ENCODE data around the gene NOTCH4. TPM values are rescaled to one million over a fixed set of nuclear protein-coding genes. Genes with fewer than 3 reads are reported as not detected.

The NOTCH4 gene
- total RNA-seq, 1 experiment from 2014 or later = 2.3 TPM

DNA sequence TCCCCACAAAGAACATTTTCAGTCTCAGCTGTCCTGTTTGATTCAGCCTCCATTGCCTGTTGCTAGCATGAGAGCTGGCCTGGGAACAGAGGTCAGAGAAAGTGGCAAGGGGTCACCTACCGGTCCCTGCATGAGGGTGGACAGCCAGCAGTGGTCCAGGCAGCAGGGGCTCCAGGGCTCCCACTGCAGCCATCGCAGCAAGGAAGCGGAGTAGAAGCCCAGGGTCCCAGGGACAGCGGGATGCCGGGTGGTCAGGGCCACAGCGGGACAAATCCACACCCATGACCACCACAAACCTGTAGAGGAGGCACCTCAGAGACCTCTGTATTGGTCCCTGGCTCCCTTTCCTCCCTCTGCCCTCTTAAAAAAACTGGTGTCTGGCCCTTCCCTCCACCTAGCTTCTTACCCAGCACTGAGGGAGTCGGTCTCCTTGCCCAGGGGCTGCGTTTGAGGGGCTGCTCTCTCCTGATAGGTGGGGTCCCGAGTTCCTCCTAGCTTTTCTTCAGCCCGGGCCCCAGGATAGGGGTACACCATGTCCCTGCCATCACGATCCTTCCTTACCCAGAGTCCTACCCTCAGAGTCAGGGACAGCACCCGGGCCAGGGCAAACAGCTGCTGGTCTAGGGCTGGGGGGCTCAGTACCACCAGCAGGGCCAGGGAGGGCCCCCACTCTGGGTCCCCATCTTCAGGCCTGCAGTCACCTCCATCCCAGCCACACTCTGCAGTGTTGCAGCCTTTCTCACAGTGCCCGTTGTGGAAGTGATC is 23.0 kb downstream of the NOTCH4 start:
- Histone ChIP-seq H3K4me2 (ENCODE audit: insufficient read depth, insufficient read length, low read length) (no peak overlapping the region), H4K20me1 (ENCODE audit: control insufficient read depth, insufficient read depth, insufficient read length) (no peaks in the 10 kb centered on the region), H3K27ac (ENCODE audit: insufficient read length, low read depth, low read length) (no peak overlapping the region), H2BK120ac (ENCODE audit: low read depth, low read length, poor library complexity, severe bottlenecking) (no peak overlapping the region), H2BK5ac (ENCODE audit: insufficient read length, low read length) (no peak overlapping the region), H2BK15ac (ENCODE audit: low read depth, low read length) (no peak overlapping the region), H3K23me2 (ENCODE audit: insufficient read length, low read depth, low read length, poor library complexity, severe bottlenecking) (peaks cover 4% of the 10 kb centered on the region), H3K9ac (ENCODE audit: extremely low read depth, insufficient read length, low read length) (no peak overlapping the region), H4K91ac (ENCODE audit: insufficient read length, low read depth, low read length) (no peak overlapping the region), H3K23ac (ENCODE audit: insufficient read length, low read depth, low read length) (no peak overlapping the region), H3K4me1 (ENCODE audit: insufficient read depth, low read length) (no peaks in the 10 kb centered on the region; the same call in 1 of the 2 replicates), H3T11ph (ENCODE audit: low read length) (no peak overlapping the region), H3K79me1 (ENCODE audit: insufficient read depth, low read depth, low read length, poor library complexity, severe bottlenecking) (no peaks in the 10 kb centered on the region), H3K14ac (ENCODE audit: insufficient read depth, low read length) (no peak overlapping the region), H2BK12ac (ENCODE audit: insufficient read length, low read depth, low read length) (no peak overlapping the region), H2AK5ac (ENCODE audit: insufficient read length, low read length) (no peak overlapping the region), H4K5ac (ENCODE audit: insufficient read length, low read depth, low read length) (no peak overlapping the region), H3K9me3 (ENCODE audit: control insufficient read depth, low read depth, low read length) (no peaks in the 10 kb centered on the region), H3K4ac (ENCODE audit: low read depth, low read length) (no peak overlapping the region), H3K27me3 (ENCODE audit: insufficient read depth, low read length) (no peaks in the 10 kb centered on the region), H3K18ac (ENCODE audit: insufficient read length, low read depth, low read length) (no peak overlapping the region), H4K8ac (replicated peaks; ENCODE audit: insufficient read length, low read depth, low read length) (no peak overlapping the region), H3K79me2 (ENCODE audit: insufficient read depth, low read length) (no peaks in the 10 kb centered on the region), H2BK20ac (ENCODE audit: low read depth, low read length, poor library complexity, severe bottlenecking) (no peak overlapping the region), H2AFZ (ENCODE audit: low read length) (no peak overlapping the region), H3K56ac (ENCODE audit: insufficient read length, low read depth, low read length) (no peak overlapping the region)
- DNase-seq = no peak
- Mint-ChIP-seq H3K36me3 (ENCODE audit: insufficient read depth in 1 of 3, low read depth in 3 of 3) (no peaks in the 10 kb centered on the region), H3K27ac (no peak overlapping the region), H3K9me3 (no peaks in the 10 kb centered on the region), H3K4me1 (peaks cover 6 to 11% of the 10 kb centered on the region in 2 experiments), H3K27me3 (ENCODE audit: low read depth) (peaks cover 3% of the 10 kb centered on the region), H3K4me3 (no peak overlapping the region)
- WGBS (ENCODE audit: extremely low coverage, insufficient read length, low lambda C conversion rate) = no CpG with 5 or more reads among the region's 13 CpGs
- TF ChIP-seq, protein P1, sequence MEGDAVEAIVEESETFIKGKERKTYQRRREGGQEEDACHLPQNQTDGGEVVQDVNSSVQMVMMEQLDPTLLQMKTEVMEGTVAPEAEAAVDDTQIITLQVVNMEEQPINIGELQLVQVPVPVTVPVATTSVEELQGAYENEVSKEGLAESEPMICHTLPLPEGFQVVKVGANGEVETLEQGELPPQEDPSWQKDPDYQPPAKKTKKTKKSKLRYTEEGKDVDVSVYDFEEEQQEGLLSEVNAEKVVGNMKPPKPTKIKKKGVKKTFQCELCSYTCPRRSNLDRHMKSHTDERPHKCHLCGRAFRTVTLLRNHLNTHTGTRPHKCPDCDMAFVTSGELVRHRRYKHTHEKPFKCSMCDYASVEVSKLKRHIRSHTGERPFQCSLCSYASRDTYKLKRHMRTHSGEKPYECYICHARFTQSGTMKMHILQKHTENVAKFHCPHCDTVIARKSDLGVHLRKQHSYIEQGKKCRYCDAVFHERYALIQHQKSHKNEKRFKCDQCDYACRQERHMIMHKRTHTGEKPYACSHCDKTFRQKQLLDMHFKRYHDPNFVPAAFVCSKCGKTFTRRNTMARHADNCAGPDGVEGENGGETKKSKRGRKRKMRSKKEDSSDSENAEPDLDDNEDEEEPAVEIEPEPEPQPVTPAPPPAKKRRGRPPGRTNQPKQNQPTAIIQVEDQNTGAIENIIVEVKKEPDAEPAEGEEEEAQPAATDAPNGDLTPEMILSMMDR (conservative IDR thresholded peaks at IDR 0.05) = no peak

All from H9 (cell line).